ENCODE measurements around the gene FSD1. TPM values are rescaled to one million over a fixed set of nuclear protein-coding genes. Genes with fewer than 3 reads are reported as not detected.

FSD1 gene
- total RNA-seq, 2 experiments from 2014 or later: 7.8 to 8.1 TPM

- Mint-ChIP-seq H3K4me1 (ENCODE audit: low read depth) (peaks cover 66% of the 10 kb centered on the region), H3K9me3 (no peaks in the 10 kb centered on the region), H3K27me3 (no peaks in the 10 kb centered on the region), H3K27ac (peak overlapping the region; percentile 28), H3K36me3 (no peaks in the 10 kb centered on the region), H3K4me3 (no peak overlapping the region)
- intact Hi-C loops (cut with micrococcal nuclease): no loop called here
- CTCF ChIA-PET: interaction anchor here (1.5 kb wide), 1 partner anchor 28 kb away, joined by 7 read pairs; the partner anchor contains the start of gene SH3GL1
- DNase-seq: no peak
- POLR2A ChIA-PET: no interaction called here
Measured at GRCh38 chr19:4372165-4373012, 68.0 kb downstream of the FSD1 start.

DNA sequence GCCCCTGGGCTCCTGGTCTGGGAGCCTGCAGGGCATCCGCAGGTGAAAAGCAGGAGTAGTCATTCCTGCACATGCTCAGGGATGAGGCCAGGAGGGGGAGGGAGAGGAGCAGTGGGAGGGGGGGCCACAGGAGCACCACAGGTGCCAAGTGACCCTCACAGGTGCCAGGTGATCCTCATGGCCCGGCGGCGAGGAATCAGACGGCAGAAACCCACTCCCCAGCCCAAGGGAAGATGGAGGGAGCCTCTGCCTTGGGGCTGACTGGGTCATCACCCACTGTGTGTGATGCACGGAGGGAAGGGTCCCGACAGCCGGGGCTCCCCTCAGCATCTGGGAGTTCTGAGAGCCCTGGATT is 68.6 kb downstream of the FSD1 start:
- POLR2A ChIA-PET: no interaction called here
- Mint-ChIP-seq H3K4me1 (ENCODE audit: low read depth) (peaks cover 69% of the 10 kb centered on the region), H3K36me3 (no peaks in the 10 kb centered on the region), H3K4me3 (no peak overlapping the region), H3K9me3 (no peaks in the 10 kb centered on the region), H3K27ac (no peak overlapping the region), H3K27me3 (no peaks in the 10 kb centered on the region)
- CTCF ChIA-PET: interaction anchor here (1.5 kb wide), 1 partner anchor 27 kb away, joined by 7 read pairs; the partner anchor contains the start of gene SH3GL1
- intact Hi-C loops (cut with micrococcal nuclease): no loop called here
- no peak for DNase-seq

Other genes with a start within 250 kb of the FSD1 start
- 10 to 100 TPM; 31.0 to 32.5 TPM for gene ZBTB7A, start 237.7 kb upstream of the FSD1 start, total RNA-seq
- 100 to 1,000 TPM; 128 to 129 TPM for gene MAP2K2, start 180.5 kb upstream of the FSD1 start, total RNA-seq
- gene CREB3L3, start 151.0 kb upstream of the FSD1 start, total RNA-seq: not detected
- 10 to 100 TPM; 28.0 to 29.7 TPM for gene SIRT6, start 122.0 kb upstream of the FSD1 start, total RNA-seq
- gene ANKRD24, start 121.9 kb upstream of the FSD1 start, total RNA-seq: 1 to 10 TPM; 1.7 to 1.8 TPM
- 10 to 100 TPM; 11.0 to 14.2 TPM for gene EBI3, start 75.1 kb upstream of the FSD1 start, total RNA-seq
- gene YJU2, start 57.5 kb upstream of the FSD1 start, total RNA-seq: 10 to 100 TPM; 24.0 to 25.5 TPM
- gene SHD, start 25.3 kb upstream of the FSD1 start, total RNA-seq: not detected
- gene TMIGD2, start 2.2 kb upstream of the FSD1 start, total RNA-seq: 1 to 10 TPM; 2.4 to 2.6 TPM
- gene STAP2, start 34.2 kb downstream of the FSD1 start, total RNA-seq: 1 to 10 TPM; 9.1 to 9.4 TPM
- gene MPND, start 39.0 kb downstream of the FSD1 start, total RNA-seq: 10 to 100 TPM; 19.6 to 22.6 TPM
- gene SH3GL1, start 95.9 kb downstream of the FSD1 start, total RNA-seq: 10 to 100 TPM; 38.1 to 42.0 TPM
- 10 to 100 TPM; 61.6 to 63.5 TPM for gene CHAF1A, start 98.0 kb downstream of the FSD1 start, total RNA-seq
- gene UBXN6, start 153.2 kb downstream of the FSD1 start, total RNA-seq: 10 to 100 TPM; 36.2 to 37.1 TPM
- gene HDGFL2, start 167.7 kb downstream of the FSD1 start, total RNA-seq: 10 to 100 TPM; 46.0 to 47.7 TPM
- gene PLIN4, start 213.9 kb downstream of the FSD1 start, total RNA-seq: under 1 TPM in 1 of 2 experiments, not detected in 1; 0.02 TPM
- under 1 TPM; 0.17 to 0.31 TPM for gene PLIN5, start 230.6 kb downstream of the FSD1 start, total RNA-seq
- gene LRG1, start 235.4 kb downstream of the FSD1 start, total RNA-seq: under 1 TPM; 0.88 to 0.92 TPM

Data from activated CD4-positive, alpha-beta memory T cell treated with anti-CD3 and anti-CD28 coated beads for 36 hours (primary cell).